ENCODE measurements around the gene DDX20.

The DDX20 gene

DNA sequence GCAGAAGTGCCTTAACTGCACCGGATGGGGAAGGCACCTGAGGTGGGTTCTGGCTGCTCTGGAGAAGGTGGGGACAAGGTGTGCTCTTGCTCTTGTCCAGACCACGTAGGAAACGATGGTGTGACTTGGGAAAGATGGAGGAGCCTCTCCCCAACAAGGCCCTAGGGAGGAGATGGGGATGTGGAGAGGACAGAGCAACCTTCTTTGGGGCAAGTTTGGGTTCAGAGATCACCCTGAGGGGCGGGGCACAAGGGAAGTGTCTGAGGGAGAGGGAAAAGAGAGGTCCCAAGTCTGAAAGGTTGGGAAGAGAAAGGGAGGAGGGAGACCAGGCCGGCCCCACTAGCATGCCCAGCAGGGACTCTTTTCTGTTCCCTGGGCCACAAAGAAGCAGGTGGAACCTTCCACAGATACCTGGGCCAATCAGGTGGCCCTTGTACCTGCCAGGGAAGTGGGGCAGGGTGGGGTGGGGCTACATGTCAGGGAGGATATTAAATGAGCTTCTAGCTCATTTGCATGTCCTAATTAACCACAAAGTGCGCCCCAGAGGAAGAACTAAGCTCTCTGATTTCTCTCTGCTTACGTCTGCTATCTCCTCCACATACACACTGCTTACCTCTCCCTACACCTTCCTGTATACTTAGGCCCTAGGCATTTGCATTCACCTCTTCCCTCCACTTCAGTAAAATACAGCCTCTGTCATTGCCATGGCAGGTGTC lies 32.5 kb upstream of the DDX20 start:
- Histone ChIP-seq H4K8ac (ENCODE audit: low read depth, low read length) (no peak overlapping the region), H2BK120ac (ENCODE audit: low read depth, low read length) (no peak overlapping the region), H3K79me1 (ENCODE audit: low read length) (no peaks in the 10 kb centered on the region), H3K4ac (ENCODE audit: low read depth, low read length) (no peak overlapping the region), H3K27me3 (ENCODE audit: insufficient read depth, low read length, poor library complexity) (no peaks in the 10 kb centered on the region), H3K23ac (ENCODE audit: low read length) (no peak overlapping the region), H3K56ac (ENCODE audit: low read length) (no peak overlapping the region), H3K36me3 (ENCODE audit: control insufficient read depth, insufficient read depth, low read length) (no peaks in the 10 kb centered on the region), H3K27ac (ENCODE audit: low read depth, low read length) (no peak overlapping the region), H3K4me1 (ENCODE audit: control insufficient read depth, low read depth, low read length) (peaks cover 6% of the 10 kb centered on the region), H3K79me2 (ENCODE audit: control insufficient read depth, insufficient read depth, low read length) (no peaks in the 10 kb centered on the region), H3K4me3 (ENCODE audit: low read length) (no peak overlapping the region), H2BK5ac (ENCODE audit: low read length) (no peak overlapping the region), H3K9ac (ENCODE audit: low read length) (no peak overlapping the region), H3K4me2 (ENCODE audit: low read length) (no peak overlapping the region), H4K5ac (ENCODE audit: low read length) (no peak overlapping the region), H2AK5ac (ENCODE audit: low read length) (no peak overlapping the region), H3K18ac (ENCODE audit: low read length) (no peak overlapping the region), H2BK15ac (replicated peaks; ENCODE audit: low read depth) (no peak overlapping the region)
- DNase-seq, result no peak
- no CpG with 5 or more reads among the region's 7 CpGs for WGBS (ENCODE audit: extremely low coverage, insufficient coverage, low lambda C conversion rate)

GRCh38 chr1:111723871-111724270 lies 31.8 kb upstream of the DDX20 start:
- H2AK5ac ChIP-seq (ENCODE audit: low read length), result no peak overlapping the region
- H3K56ac ChIP-seq (ENCODE audit: low read length), result no peak overlapping the region
- no peaks in the 10 kb centered on the region for H3K79me2 ChIP-seq (ENCODE audit: control insufficient read depth, insufficient read depth, low read length)
- H3K27me3 ChIP-seq (ENCODE audit: insufficient read depth, low read length, poor library complexity), result no peaks in the 10 kb centered on the region
- no peak overlapping the region for H4K5ac ChIP-seq (ENCODE audit: low read length)
- no peak overlapping the region for H3K27ac ChIP-seq (ENCODE audit: low read depth, low read length)
- no peak overlapping the region for H3K4me3 ChIP-seq (ENCODE audit: low read length)
- no peaks in the 10 kb centered on the region for H3K79me1 ChIP-seq (ENCODE audit: low read length)
- H3K9ac ChIP-seq (ENCODE audit: low read length), result no peak overlapping the region
- H2BK5ac ChIP-seq (ENCODE audit: low read length), result no peak overlapping the region
- no peak overlapping the region for H3K23ac ChIP-seq (ENCODE audit: low read length)
- no CpG with 5 or more reads among the region's 1 CpG for WGBS (ENCODE audit: extremely low coverage, insufficient coverage, low lambda C conversion rate)
- H3K4me1 ChIP-seq (ENCODE audit: control insufficient read depth, low read depth, low read length), result peaks cover 6% of the 10 kb centered on the region
- no peak overlapping the region for H4K8ac ChIP-seq (ENCODE audit: low read depth, low read length)
- H3K36me3 ChIP-seq (ENCODE audit: control insufficient read depth, insufficient read depth, low read length), result no peaks in the 10 kb centered on the region
- H3K18ac ChIP-seq (ENCODE audit: low read length), result no peak overlapping the region
- H2BK15ac ChIP-seq (replicated peaks; ENCODE audit: low read depth), result no peak overlapping the region
- DNase-seq, result no peak
- no peak overlapping the region for H3K4ac ChIP-seq (ENCODE audit: low read depth, low read length)
- H2BK120ac ChIP-seq (ENCODE audit: low read depth, low read length), result no peak overlapping the region
- no peak overlapping the region for H3K4me2 ChIP-seq (ENCODE audit: low read length)

DNA sequence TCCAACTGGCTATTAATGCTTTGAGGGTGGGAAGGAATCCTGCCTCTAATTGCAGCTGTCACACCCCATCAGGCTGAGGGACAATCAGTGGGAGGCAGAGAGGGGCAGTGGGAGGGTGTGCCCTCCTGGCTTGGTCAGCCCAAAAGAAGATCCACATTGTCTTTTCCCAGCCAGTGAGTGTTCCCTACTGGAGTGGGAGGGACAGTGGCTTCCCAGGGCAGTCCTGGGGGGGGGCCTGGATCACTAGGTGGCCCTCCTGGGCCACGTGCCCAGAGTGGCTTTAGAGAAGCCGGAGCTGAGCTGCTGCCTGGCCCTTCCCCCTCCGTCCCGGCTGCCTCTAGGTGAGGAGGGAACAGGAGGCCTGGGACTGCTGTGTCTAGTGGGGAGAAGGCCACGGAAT lies 30.5 kb upstream of the DDX20 start:
- no peak overlapping the region for H4K5ac ChIP-seq (ENCODE audit: low read length)
- no peak overlapping the region for H3K4me3 ChIP-seq (ENCODE audit: low read length)
- no peak overlapping the region for H3K4ac ChIP-seq (ENCODE audit: low read depth, low read length)
- no peak overlapping the region for H3K18ac ChIP-seq (ENCODE audit: low read length)
- H3K9ac ChIP-seq (ENCODE audit: low read length), result no peak overlapping the region
- no peaks in the 10 kb centered on the region for H3K27me3 ChIP-seq (ENCODE audit: insufficient read depth, low read length, poor library complexity)
- peak; percentile 30 for DNase-seq
- H3K56ac ChIP-seq (ENCODE audit: low read length), result peak overlapping the region; percentile 19
- H2BK15ac ChIP-seq (replicated peaks; ENCODE audit: low read depth), result no peak overlapping the region
- H4K8ac ChIP-seq (ENCODE audit: low read depth, low read length), result no peak overlapping the region
- H3K4me2 ChIP-seq (ENCODE audit: low read length), result no peak overlapping the region
- no peak overlapping the region for H3K27ac ChIP-seq (ENCODE audit: low read depth, low read length)
- H3K4me1 ChIP-seq (ENCODE audit: control insufficient read depth, low read depth, low read length), result peaks cover 6% of the 10 kb centered on the region
- no peak overlapping the region for H2AK5ac ChIP-seq (ENCODE audit: low read length)
- no peaks in the 10 kb centered on the region for H3K79me2 ChIP-seq (ENCODE audit: control insufficient read depth, insufficient read depth, low read length)
- no CpG with 5 or more reads among the region's 5 CpGs for WGBS (ENCODE audit: extremely low coverage, insufficient coverage, low lambda C conversion rate)
- H2BK5ac ChIP-seq (ENCODE audit: low read length), result no peak overlapping the region
- H3K23ac ChIP-seq (ENCODE audit: low read length), result no peak overlapping the region
- H3K36me3 ChIP-seq (ENCODE audit: control insufficient read depth, insufficient read depth, low read length), result no peaks in the 10 kb centered on the region
- H2BK120ac ChIP-seq (ENCODE audit: low read depth, low read length), result no peak overlapping the region
- no peaks in the 10 kb centered on the region for H3K79me1 ChIP-seq (ENCODE audit: low read length)

DNA sequence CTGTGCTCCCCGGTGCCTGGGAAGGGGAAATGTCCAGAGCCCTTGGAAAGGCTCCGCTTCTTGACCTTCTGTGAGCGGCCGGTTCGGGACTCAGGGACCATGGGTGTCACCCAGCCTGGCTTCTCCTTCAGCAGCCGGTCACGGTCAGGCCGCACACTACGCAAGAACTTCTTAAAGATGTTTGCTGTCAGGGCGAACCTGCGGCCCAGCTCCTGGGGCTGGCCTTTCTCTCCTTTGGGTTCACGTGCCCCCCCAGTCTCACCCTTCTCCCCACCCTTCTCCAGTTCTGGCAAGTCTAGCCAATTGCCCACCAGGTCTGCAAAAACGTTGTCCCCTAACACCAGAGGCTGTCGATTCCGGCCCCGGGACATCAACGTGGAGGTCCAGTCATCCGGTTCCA lies 28.6 kb upstream of the DDX20 start:
- no peak overlapping the region for H3K27ac ChIP-seq (ENCODE audit: low read depth, low read length)
- no CpG with 5 or more reads among the region's 18 CpGs for WGBS (ENCODE audit: extremely low coverage, insufficient coverage, low lambda C conversion rate)
- no peak overlapping the region for H3K56ac ChIP-seq (ENCODE audit: low read length)
- no peak overlapping the region for H4K8ac ChIP-seq (ENCODE audit: low read depth, low read length)
- no peak overlapping the region for H3K4me2 ChIP-seq (ENCODE audit: low read length)
- no peak overlapping the region for H2BK120ac ChIP-seq (ENCODE audit: low read depth, low read length)
- no peak overlapping the region for H3K18ac ChIP-seq (ENCODE audit: low read length)
- no peak for DNase-seq
- H3K9ac ChIP-seq (ENCODE audit: low read length), result no peak overlapping the region
- no peaks in the 10 kb centered on the region for H3K79me2 ChIP-seq (ENCODE audit: control insufficient read depth, insufficient read depth, low read length)
- H3K36me3 ChIP-seq (ENCODE audit: control insufficient read depth, insufficient read depth, low read length), result no peaks in the 10 kb centered on the region
- H2BK15ac ChIP-seq (replicated peaks; ENCODE audit: low read depth), result no peak overlapping the region
- H3K79me1 ChIP-seq (ENCODE audit: low read length), result peaks cover 1% of the 10 kb centered on the region
- H2AK5ac ChIP-seq (ENCODE audit: low read length), result no peak overlapping the region
- H3K4me3 ChIP-seq (ENCODE audit: low read length), result no peak overlapping the region
- peaks cover 2% of the 10 kb centered on the region for H3K4me1 ChIP-seq (ENCODE audit: control insufficient read depth, low read depth, low read length)
- H4K5ac ChIP-seq (ENCODE audit: low read length), result no peak overlapping the region
- no peak overlapping the region for H3K23ac ChIP-seq (ENCODE audit: low read length)
- H3K4ac ChIP-seq (ENCODE audit: low read depth, low read length), result no peak overlapping the region
- H3K27me3 ChIP-seq (ENCODE audit: insufficient read depth, low read length, poor library complexity), result no peaks in the 10 kb centered on the region
- H2BK5ac ChIP-seq (ENCODE audit: low read length), result no peak overlapping the region

DNA sequence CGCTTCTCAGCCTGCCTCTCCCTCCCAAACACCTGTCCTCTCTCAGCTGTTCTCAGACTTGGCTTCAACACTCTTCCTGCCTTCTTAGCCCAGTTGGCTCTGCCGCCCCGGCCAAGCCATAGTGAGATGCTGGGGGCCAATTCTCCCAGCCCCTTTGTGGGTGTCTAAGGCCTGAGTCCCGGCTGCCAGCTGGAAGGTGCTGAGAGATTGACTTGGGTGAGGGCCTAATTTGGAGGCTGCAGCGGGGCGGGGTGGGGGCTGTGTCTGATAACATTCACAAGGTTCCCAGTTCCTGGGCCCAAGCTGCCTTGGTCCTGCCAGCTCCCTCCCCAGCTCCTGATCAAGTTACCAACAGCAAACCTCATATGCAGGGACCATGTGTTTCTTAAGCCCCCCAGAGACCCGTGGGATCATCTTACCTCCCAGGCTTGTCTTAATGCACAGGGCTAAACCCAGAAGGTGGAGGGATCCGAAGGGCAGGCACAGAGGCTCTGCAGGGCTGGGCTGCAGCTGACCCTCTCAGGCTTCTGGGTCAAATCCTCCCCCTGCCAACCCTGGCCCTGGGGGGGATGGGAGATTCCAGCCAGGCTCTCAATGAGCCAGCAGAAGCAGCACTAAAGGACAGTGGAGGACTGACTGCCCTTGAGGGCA lies 26.3 kb upstream of the DDX20 start:
- Histone ChIP-seq H3K18ac (ENCODE audit: low read length) (no peak overlapping the region), H2BK15ac (replicated peaks; ENCODE audit: low read depth) (no peak overlapping the region), H3K23ac (ENCODE audit: low read length) (no peak overlapping the region), H2BK120ac (ENCODE audit: low read depth, low read length) (no peak overlapping the region), H3K56ac (ENCODE audit: low read length) (no peak overlapping the region), H3K4me2 (ENCODE audit: low read length) (no peak overlapping the region), H3K4ac (ENCODE audit: low read depth, low read length) (no peak overlapping the region), H4K5ac (ENCODE audit: low read length) (no peak overlapping the region), H3K79me2 (ENCODE audit: control insufficient read depth, insufficient read depth, low read length) (no peaks in the 10 kb centered on the region), H3K4me3 (ENCODE audit: low read length) (no peak overlapping the region), H2BK5ac (ENCODE audit: low read length) (no peak overlapping the region), H3K4me1 (ENCODE audit: control insufficient read depth, low read depth, low read length) (peaks cover 2% of the 10 kb centered on the region), H4K8ac (ENCODE audit: low read depth, low read length) (no peak overlapping the region), H3K27me3 (ENCODE audit: insufficient read depth, low read length, poor library complexity) (no peaks in the 10 kb centered on the region), H3K79me1 (ENCODE audit: low read length) (peaks cover 1% of the 10 kb centered on the region), H3K36me3 (ENCODE audit: control insufficient read depth, insufficient read depth, low read length) (no peaks in the 10 kb centered on the region), H3K27ac (ENCODE audit: low read depth, low read length) (no peak overlapping the region), H2AK5ac (ENCODE audit: low read length) (no peak overlapping the region), H3K9ac (ENCODE audit: low read length) (no peak overlapping the region)
- no CpG with 5 or more reads among the region's 8 CpGs for WGBS (ENCODE audit: extremely low coverage, insufficient coverage, low lambda C conversion rate)
- DNase-seq, result no peak

Measured in mesendoderm (in vitro differentiated cells).